HepG2 (cell line): ENCODE data around the gene PLEKHB2. TPM values are rescaled to one million over a fixed set of nuclear protein-coding genes. Genes with fewer than 3 reads are reported as not detected.
A peak's percentile ranks its signal among the peaks of the same experiment; 100 is the strongest.

Experiments used
- ATF7 ChIP-seq, 2 experiments: fragments of 450-650 bp in 1 of 2; sonication (generic) in 1 of 2; formaldehyde crosslinking in 1 of 2; IDR thresholded peaks; 2 replicates each; pipeline versions ENCODE4 v1.4.0 to v1.6.1; 2016 to 2020; ENCODE audit warnings: antibody characterized with exemption in 1 of 2, mild to moderate bottlenecking in 1 of 2, missing genetic modification reagents in 1 of 2
- BCL3 ChIP-seq: sonication (generic); formaldehyde crosslinking; IDR thresholded peaks from 2 replicates; pipeline ENCODE4 v1.5.1; 2020; ENCODE audit warnings: mild to moderate bottlenecking, missing genetic modification reagents, moderate library complexity
- DDIT3 ChIP-seq: sonication (generic); formaldehyde crosslinking; IDR thresholded peaks from 2 replicates; pipeline ENCODE4 v1.4.0; 2020; ENCODE audit warnings: mild to moderate bottlenecking, missing genetic modification reagents
- DMAP1 ChIP-seq: IDR thresholded peaks from 2 replicates; pipeline ENCODE4 v1.6.1; 2016
- HOXA5 ChIP-seq: sonication (generic); formaldehyde crosslinking; IDR thresholded peaks from 2 replicates; pipeline ENCODE4 v1.4.0; 2020; ENCODE audit warnings: missing genetic modification reagents
- KDM3A ChIP-seq: IDR thresholded peaks from 2 replicates; pipeline ENCODE4 v1.6.1; 2018; ENCODE audit warnings: low read depth, missing compliant biosample characterization
- PCBP2 ChIP-seq: fragments of 200-400 bp; formaldehyde crosslinking; optimal IDR thresholded peaks from 2 replicates; pipeline ENCODE3; 2018; ENCODE audit warnings: low read length, low read depth; ENCODE audit not compliant: poor library complexity, severe bottlenecking
- SIN3B ChIP-seq: fragments of 150-350 bp; IDR thresholded peaks from 2 replicates; pipeline ENCODE4 v1.6.1; 2014; ENCODE audit warnings: low read length
- SMC3 ChIP-seq: IDR thresholded peaks from 2 replicates; pipeline ENCODE4 v1.6.1; 2011; ENCODE audit warnings: low read length, improper control_type of control experiment
- SOX13 ChIP-seq, 3 experiments: fragments of 450-650 bp in 1 of 3; sonication (generic) in 1 of 3; formaldehyde crosslinking in 1 of 3; IDR thresholded peaks in 2 of 3; conservative IDR thresholded peaks in 1 of 3; 2 replicates each; pipeline versions ENCODE4 v1.5.0 to v1.6.1; 2016 to 2020; ENCODE audit warnings: antibody characterized with exemption in 1 of 3, mild to moderate bottlenecking in 1 of 3, missing compliant biosample characterization in 1 of 3, missing genetic modification reagents in 1 of 3, moderate library complexity in 1 of 3
- SRSF4 ChIP-seq: fragments of 200-400 bp; formaldehyde crosslinking; IDR thresholded peaks from one replicate; pipeline ENCODE4 v1.6.1; 2018; ENCODE audit warnings: mild to moderate bottlenecking, low read depth, low read length, moderate library complexity; ENCODE audit not compliant: poor library complexity, severe bottlenecking
- TRAFD1 ChIP-seq: sonication (generic); formaldehyde crosslinking; IDR thresholded peaks from 2 replicates; pipeline ENCODE4 v1.5.1; 2020; ENCODE audit warnings: missing genetic modification reagents, mild to moderate bottlenecking, borderline replicate concordance
- ZBTB39 ChIP-seq: sonication (generic); formaldehyde crosslinking; IDR thresholded peaks from 2 replicates; pipeline ENCODE4 v1.5.0; 2020; ENCODE audit warnings: missing genetic modification reagents
- ZNF414 ChIP-seq: sonication (generic); formaldehyde crosslinking; IDR thresholded peaks from 2 replicates; pipeline ENCODE4 v1.5.0; 2020; ENCODE audit warnings: missing genetic modification reagents
- ZNF629 ChIP-seq: sonication (generic); formaldehyde crosslinking; conservative IDR thresholded peaks from 2 replicates; pipeline ENCODE4 v1.5.0; 2020; ENCODE audit warnings: missing genetic modification reagents
- ZNF687 ChIP-seq: sonication (generic); formaldehyde crosslinking; IDR thresholded peaks from 2 replicates; pipeline ENCODE4 v1.5.1; 2020; ENCODE audit warnings: mild to moderate bottlenecking, missing genetic modification reagents, moderate library complexity
- ZSCAN21 ChIP-seq: sonication (generic); formaldehyde crosslinking; IDR thresholded peaks from 2 replicates; pipeline ENCODE4 v1.8.0; 2022; ENCODE audit warnings: mild to moderate bottlenecking, missing genetic modification reagents, moderate library complexity, borderline replicate concordance
- ZSCAN31 ChIP-seq: sonication (generic); formaldehyde crosslinking; IDR thresholded peaks from 2 replicates; pipeline ENCODE4 v1.5.0; 2020; ENCODE audit warnings: low read depth, mild to moderate bottlenecking, missing genetic modification reagents
- polyA plus RNA-seq, 8 experiments: library from polyadenylated mRNA; depleted of rRNA in 3 of 8; stranded (reverse) in 7 of 8; unstranded in 1 of 8; fragments of >200 nt; fragmentation: Illumina TruSeq in 4 of 8; extraction: Trizol in 4 of 8; gene quantifications; 2 replicates each; pipeline versions ENCODE4 v1.2.1 to v1.2.3, GENCODE V29; 2011 to 2016; ENCODE audit warnings: low read depth in 4 of 8, missing spikeins in 1 of 8, mixed read lengths in 1 of 8; ENCODE audit not compliant: insufficient read depth in 1 of 8
- total RNA-seq, 5 experiments: library from RNA; depleted of rRNA; stranded (reverse); fragments of >200 nt; fragmentation: Illumina TruSeq; extraction: Trizol; gene quantifications; 2 replicates each; pipeline ENCODE4 v1.2.3, GENCODE V29; 2016; ENCODE audit warnings: low read depth in 1 of 5

Gene PLEKHB2
- total and polyA plus RNA-seq, 2 of the 13 experiments (the other 11 are each of a cell fraction or from before 2014, with no cell fraction given) = 73.0 to 78.9 TPM

- TF ChIP-seq ZNF687 (CRISPR knock-in tag) (no peak), ATF7 (IDR thresholded peaks at IDR 0.05) (no peak), ATF7 (CRISPR knock-in tag; IDR thresholded peaks at IDR 0.05) (no peak), ZSCAN21 (CRISPR knock-in tag) (no peak), PCBP2 (peak; percentile 80), SMC3 (peak; percentile 74), BCL3 (no peak), DMAP1 (CRISPR knock-in tag) (no peak), SOX13 (IDR thresholded peaks at IDR 0.05) (no peak), SOX13 (CRISPR knock-in tag; conservative IDR thresholded peaks at IDR 0.05 in 1 of 2, IDR thresholded peaks at IDR 0.05 in 1 of 2) (no peak), ZNF414 (no peak), KDM3A (CRISPR knock-in tag) (0 out of 2 replicates have a peak, but pooled peaks have one; percentile 84), ZSCAN31 (CRISPR knock-in tag) (no peak), DDIT3 (CRISPR knock-in tag) (no peak), HOXA5 (CRISPR knock-in tag) (no peak), SIN3B (no peak), ZBTB39 (no peak), TRAFD1 (CRISPR knock-in tag) (no peak), ZNF629 (CRISPR knock-in tag) (no peak), SRSF4 (no peak)
Observed at GRCh38 chr2:131154071-131154531, 49.0 kb downstream of the PLEKHB2 start (continued).
